ENCODE results near the gene TBC1D21.

The TBC1D21 gene

GRCh38 chr15:73889053-73889761, 15.8 kb downstream of the TBC1D21 start:
- Histone ChIP-seq H3K27me3 (ENCODE audit: control insufficient read depth in 1 of 2, insufficient read depth in 2 of 2, low read length in 2 of 2) (peaks cover 0 to 8% of the 10 kb centered on the region in 2 donors), H3K9ac (ENCODE audit: low read length in 2 of 2) (no peak overlapping the region), H3K36me3 (ENCODE audit: control insufficient read depth in 2 of 2, insufficient read depth in 2 of 2, low read length in 2 of 2) (no peaks in the 10 kb centered on the region), H3K4me1 (ENCODE audit: control insufficient read depth, insufficient read depth, low read length) (no peaks in the 10 kb centered on the region), H3K4me3 (ENCODE audit: low read length in 2 of 2) (no peak overlapping the region), H3K9me3 (ENCODE audit: control insufficient read depth in 2 of 2, low read length in 2 of 2) (no peaks in the 10 kb centered on the region), H3K27ac (ENCODE audit: low read length) (no peak overlapping the region)

GRCh38 chr15:73889762-73890124, 16.4 kb downstream of the TBC1D21 start:
- Histone ChIP-seq H3K36me3 (ENCODE audit: control insufficient read depth in 2 of 2, insufficient read depth in 2 of 2, low read length in 2 of 2) (no peaks in the 10 kb centered on the region), H3K9me3 (ENCODE audit: control insufficient read depth in 2 of 2, low read length in 2 of 2) (no peaks in the 10 kb centered on the region), H3K9ac (ENCODE audit: low read length in 2 of 2) (no peak overlapping the region), H3K4me1 (ENCODE audit: control insufficient read depth, insufficient read depth, low read length) (no peaks in the 10 kb centered on the region), H3K4me3 (ENCODE audit: low read length in 2 of 2) (no peak overlapping the region), H3K27ac (ENCODE audit: low read length) (no peak overlapping the region), H3K27me3 (ENCODE audit: control insufficient read depth in 1 of 2, insufficient read depth in 2 of 2, low read length in 2 of 2) (peaks cover 0 to 3% of the 10 kb centered on the region in 2 donors)

GRCh38 chr15:73891328-73892315, 18.3 kb downstream of the TBC1D21 start:
- peaks cover 0 to 3% of the 10 kb centered on the region in 2 donors for H3K27me3 ChIP-seq (ENCODE audit: control insufficient read depth in 1 of 2, insufficient read depth in 2 of 2, low read length in 2 of 2)
- no peak overlapping the region for H3K4me3 ChIP-seq (ENCODE audit: low read length in 2 of 2)
- H3K27ac ChIP-seq (ENCODE audit: low read length) = no peak overlapping the region
- no peaks in the 10 kb centered on the region for H3K36me3 ChIP-seq (ENCODE audit: control insufficient read depth in 2 of 2, insufficient read depth in 2 of 2, low read length in 2 of 2)
- no peak overlapping the region for H3K9ac ChIP-seq (ENCODE audit: low read length in 2 of 2)
- H3K9me3 ChIP-seq (ENCODE audit: control insufficient read depth in 2 of 2, low read length in 2 of 2) = no peaks in the 10 kb centered on the region
- H3K4me1 ChIP-seq (ENCODE audit: control insufficient read depth, insufficient read depth, low read length) = no peaks in the 10 kb centered on the region

- Histone ChIP-seq H3K36me3 (ENCODE audit: control insufficient read depth in 2 of 2, insufficient read depth in 2 of 2, low read length in 2 of 2) (no peaks in the 10 kb centered on the region), H3K4me1 (ENCODE audit: control insufficient read depth, insufficient read depth, low read length) (no peaks in the 10 kb centered on the region), H3K27ac (ENCODE audit: low read length) (no peak overlapping the region)
Measured at GRCh38 chr15:73892446-73893226, 19.3 kb downstream of the TBC1D21 start.

GRCh38 chr15:73894133-73894814, 20.9 kb downstream of the TBC1D21 start:
- no peak overlapping the region for H3K9ac ChIP-seq (ENCODE audit: low read length in 2 of 2)

More at GRCh38 chr15:73892446-73893226, 19.3 kb downstream of the TBC1D21 start:
- Histone ChIP-seq H3K9me3 (ENCODE audit: control insufficient read depth in 2 of 2, low read length in 2 of 2) (no peaks in the 10 kb centered on the region), H3K9ac (ENCODE audit: low read length in 2 of 2) (no peak overlapping the region), H3K27me3 (ENCODE audit: control insufficient read depth in 1 of 2, insufficient read depth in 2 of 2, low read length in 2 of 2) (peaks cover 0 to 2% of the 10 kb centered on the region in 2 donors), H3K4me3 (ENCODE audit: low read length in 2 of 2) (no peak overlapping the region)

GRCh38 chr15:73897441-73898261, 24.3 kb downstream of the TBC1D21 start:
- Histone ChIP-seq H3K27ac (ENCODE audit: low read length) (no peak overlapping the region), H3K36me3 (ENCODE audit: control insufficient read depth in 2 of 2, insufficient read depth in 2 of 2, low read length in 2 of 2) (no peaks in the 10 kb centered on the region), H3K9me3 (ENCODE audit: control insufficient read depth in 2 of 2, low read length in 2 of 2) (no peaks in the 10 kb centered on the region), H3K9ac (ENCODE audit: low read length in 2 of 2) (no peak overlapping the region), H3K4me1 (ENCODE audit: control insufficient read depth, insufficient read depth, low read length) (peaks cover 8% of the 10 kb centered on the region), H3K27me3 (ENCODE audit: control insufficient read depth in 1 of 2, insufficient read depth in 2 of 2, low read length in 2 of 2) (no peaks in the 10 kb centered on the region), H3K4me3 (ENCODE audit: low read length in 2 of 2) (no peak overlapping the region)

More at GRCh38 chr15:73894133-73894814, 20.9 kb downstream of the TBC1D21 start:
- Histone ChIP-seq H3K9me3 (ENCODE audit: control insufficient read depth in 2 of 2, low read length in 2 of 2) (no peaks in the 10 kb centered on the region), H3K4me3 (ENCODE audit: low read length in 2 of 2) (no peak overlapping the region), H3K36me3 (ENCODE audit: control insufficient read depth in 2 of 2, insufficient read depth in 2 of 2, low read length in 2 of 2) (no peaks in the 10 kb centered on the region), H3K27ac (ENCODE audit: low read length) (no peak overlapping the region), H3K27me3 (ENCODE audit: control insufficient read depth in 1 of 2, insufficient read depth in 2 of 2, low read length in 2 of 2) (no peaks in the 10 kb centered on the region), H3K4me1 (ENCODE audit: control insufficient read depth, insufficient read depth, low read length) (peaks cover 3% of the 10 kb centered on the region)

- H3K4me1 ChIP-seq (ENCODE audit: control insufficient read depth, insufficient read depth, low read length) = peaks cover 8% of the 10 kb centered on the region
- no peaks in the 10 kb centered on the region for H3K9me3 ChIP-seq (ENCODE audit: control insufficient read depth in 2 of 2, low read length in 2 of 2)
- peak overlapping the region; percentile 46 for H3K27ac ChIP-seq (ENCODE audit: low read length)
- H3K9ac ChIP-seq (ENCODE audit: low read length in 2 of 2) = no peak overlapping the region
- H3K36me3 ChIP-seq (ENCODE audit: control insufficient read depth in 2 of 2, insufficient read depth in 2 of 2, low read length in 2 of 2) = no peaks in the 10 kb centered on the region
- H3K4me3 ChIP-seq (ENCODE audit: low read length in 2 of 2) = no peak overlapping the region
- H3K27me3 ChIP-seq (ENCODE audit: control insufficient read depth in 1 of 2, insufficient read depth in 2 of 2, low read length in 2 of 2) = peaks cover 0 to 2% of the 10 kb centered on the region in 2 donors
Measured at GRCh38 chr15:73899197-73900094, 26.1 kb downstream of the TBC1D21 start.

- peaks cover 0 to 2% of the 10 kb centered on the region in 2 donors for H3K27me3 ChIP-seq (ENCODE audit: control insufficient read depth in 1 of 2, insufficient read depth in 2 of 2, low read length in 2 of 2)
- H3K27ac ChIP-seq (ENCODE audit: low read length) = peak overlapping the region; percentile 41
- no peak overlapping the region for H3K9ac ChIP-seq (ENCODE audit: low read length in 2 of 2)
- no peak overlapping the region for H3K4me3 ChIP-seq (ENCODE audit: low read length in 2 of 2)
- H3K9me3 ChIP-seq (ENCODE audit: control insufficient read depth in 2 of 2, low read length in 2 of 2) = no peaks in the 10 kb centered on the region
- H3K36me3 ChIP-seq (ENCODE audit: control insufficient read depth in 2 of 2, insufficient read depth in 2 of 2, low read length in 2 of 2) = no peaks in the 10 kb centered on the region
- H3K4me1 ChIP-seq (ENCODE audit: control insufficient read depth, insufficient read depth, low read length) = peaks cover 8% of the 10 kb centered on the region
Measured at GRCh38 chr15:73900095-73900712, 26.8 kb downstream of the TBC1D21 start.
